HS-27A (cell line): ENCODE measurements around the gene KHNYN.
"Not testable (repeated sequence)": the region's sequence is repeated elsewhere in the genome, so short reads cannot be mapped to it uniquely, and the experiment has no call there.

Experiments
- DNase-seq: peaks from one replicate; pipeline ENCODE4 v3.0.0-alpha.2; 2012; ENCODE audit warnings: low read depth, missing footprints

The KHNYN gene

GRCh38 chr14:24437736-24438067, 7.9 kb downstream of the KHNYN start:
- DNase-seq: no peak

GRCh38 chr14:24438223-24439097, 8.7 kb downstream of the KHNYN start:
- no peak for DNase-seq

- no peak for DNase-seq
These were observed 9.5 kb downstream of the KHNYN start for GRCh38 chr14:24439257-24439656.

- DNase-seq: no peak
These were observed 10.3 kb downstream of the KHNYN start for GRCh38 chr14:24439830-24440605.

- no peak for DNase-seq
These were observed 11.0 kb downstream of the KHNYN start for GRCh38 chr14:24440606-24441399.

GRCh38 chr14:24441485-24441884, 11.7 kb downstream of the KHNYN start:
- DNase-seq: no peak

DNA sequence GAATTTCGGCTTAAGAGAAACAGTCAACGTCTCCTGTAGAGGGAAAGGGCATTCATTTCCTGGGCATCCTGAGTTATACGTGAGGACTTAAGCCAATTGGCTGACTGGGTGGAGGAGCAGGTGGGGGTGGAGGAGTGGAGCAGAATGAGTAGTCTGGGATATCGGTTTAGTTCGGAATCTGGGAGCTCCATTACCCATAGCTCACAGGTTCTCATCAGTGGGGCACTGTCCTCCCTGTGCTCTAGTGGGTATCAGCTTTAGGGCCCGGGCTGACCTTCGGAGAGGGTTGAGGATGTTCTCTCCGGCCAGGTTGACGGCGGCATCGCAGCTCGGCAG, 12.1 kb downstream of the KHNYN start:
- peak; percentile 51 for DNase-seq

GRCh38 chr14:24442240-24443052, 12.7 kb downstream of the KHNYN start, which contains the start of gene SDR39U1:
SDR39U1 (minus strand) TSS chr14:24442776; CDS start chr14:24442769, 7 bp downstream.
- DNase-seq: peak; percentile 99

DNA sequence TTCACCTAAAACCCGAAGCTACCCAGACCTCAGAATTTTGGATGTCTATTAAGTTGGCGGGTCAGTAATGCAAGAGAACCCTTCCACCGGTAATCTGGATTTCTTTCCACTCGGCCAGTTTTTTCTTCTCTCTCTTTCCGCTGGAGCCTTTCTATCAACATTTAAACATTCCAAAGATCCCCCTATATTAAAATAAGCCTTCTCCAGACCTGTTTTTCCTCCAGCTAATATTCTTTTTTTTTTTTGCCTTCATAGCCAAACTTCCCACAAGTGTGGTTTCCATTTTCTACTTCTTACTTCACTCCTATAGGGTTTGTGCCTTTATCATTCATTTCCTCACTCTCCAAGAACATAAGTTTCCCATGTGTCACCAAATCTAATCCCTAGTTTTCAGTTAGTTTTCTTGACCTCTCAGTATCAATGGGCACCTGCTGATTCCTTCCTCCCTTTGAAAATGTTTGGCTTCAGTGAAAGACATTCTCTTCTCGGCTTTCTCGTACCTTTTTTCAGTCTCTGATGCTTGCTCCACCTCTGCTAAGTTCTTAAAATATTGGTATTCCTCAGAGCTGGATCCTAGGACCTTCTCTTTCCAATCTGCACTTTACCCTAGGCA, 13.4 kb downstream of the KHNYN start:
- DNase-seq: no peak

GRCh38 chr14:24450828-24451227, 21.1 kb downstream of the KHNYN start:
- DNase-seq: not testable (repeated sequence)

- DNase-seq: no peak
These were observed 27.2 kb downstream of the KHNYN start for GRCh38 chr14:24456980-24457379.

GRCh38 chr14:24458736-24459135, 29.0 kb downstream of the KHNYN start:
- no peak for DNase-seq

GRCh38 chr14:24459331-24459730, 29.6 kb downstream of the KHNYN start:
- no peak for DNase-seq

DNA sequence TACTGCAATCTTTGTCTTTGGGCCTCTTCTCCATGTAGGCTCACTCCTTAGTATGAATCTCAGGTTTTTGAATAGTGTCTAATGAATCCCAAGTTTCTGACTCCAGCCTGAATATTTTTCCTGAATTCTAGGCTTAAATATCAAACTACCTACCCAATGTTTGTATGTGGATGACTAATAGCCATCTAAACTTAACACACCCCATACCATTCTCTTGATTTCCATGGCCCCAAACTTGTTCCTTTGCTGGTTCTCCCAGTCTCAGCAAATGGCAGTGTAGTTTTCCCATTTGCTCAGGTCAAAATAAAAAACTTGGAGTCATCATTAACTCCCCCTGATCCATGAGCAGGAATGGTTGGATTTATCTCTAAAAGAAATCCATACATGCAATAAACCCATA, 31.6 kb downstream of the KHNYN start:
- DNase-seq: no peak

GRCh38 chr14:24463017-24463883, 33.5 kb downstream of the KHNYN start:
- DNase-seq: no peak

GRCh38 chr14:24463884-24464785, 34.4 kb downstream of the KHNYN start:
- no peak for DNase-seq

DNA sequence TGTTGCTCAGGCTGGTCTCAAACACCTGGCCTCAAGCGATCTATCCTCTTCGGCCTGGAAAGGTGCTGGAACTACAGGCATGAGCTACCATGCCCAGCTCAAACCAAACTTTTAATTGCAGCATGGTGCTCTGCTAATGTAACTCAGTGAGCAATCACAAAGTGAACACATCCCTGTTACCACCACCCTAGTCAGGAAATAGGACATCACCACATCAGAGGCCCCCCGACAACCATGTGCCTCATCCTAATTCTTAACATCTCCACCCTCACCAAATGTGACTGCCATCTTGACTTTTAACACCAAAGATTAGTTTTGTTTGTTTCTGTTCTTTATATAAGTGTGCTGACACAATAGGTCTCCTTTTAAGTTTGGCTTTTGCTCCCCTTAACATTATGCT, 35.6 kb downstream of the KHNYN start:
- no peak for DNase-seq

DNA sequence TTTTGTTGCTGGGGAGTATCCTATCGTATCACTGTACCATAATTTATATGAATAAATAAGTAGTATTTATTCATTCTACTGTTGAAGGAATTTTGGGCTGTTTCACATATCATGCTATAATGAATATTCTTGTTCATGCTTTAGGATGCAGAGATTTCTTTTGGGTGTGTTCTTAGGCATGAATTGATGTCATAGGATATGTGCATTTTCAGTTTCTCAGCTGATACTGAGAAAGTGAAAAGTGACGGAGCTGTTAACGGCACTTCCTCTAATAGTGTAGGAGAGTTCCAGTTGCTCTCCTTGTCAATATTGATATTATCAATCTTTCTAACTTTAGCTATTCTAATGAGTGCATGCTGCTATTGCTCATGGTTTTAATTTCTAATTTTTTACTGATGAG, 36.1 kb downstream of the KHNYN start:
- DNase-seq: no peak

- DNase-seq: not testable (repeated sequence)
These were observed 40.7 kb downstream of the KHNYN start for GRCh38 chr14:24470450-24470849.
